H1 (cell line): Measurements from ENCODE around the gene PARD3. TPM values are rescaled to one million over a fixed set of nuclear protein-coding genes. Genes with fewer than 3 reads are reported as not detected.
A peak's percentile ranks its signal among the peaks of the same experiment; 100 is the strongest.

ENCODE experiments used
- CTCF ChIA-PET: fragments of 300-600 bp; sonication (Branson Sonifier 250); formaldehyde crosslinking; loops from one replicate; lab custom pipeline; 2021; ENCODE audit not compliant: partially characterized antibody; lab: Charles Lee
- POLR2A ChIA-PET: fragments of 300-600 bp; sonication (Branson Sonifier 250); formaldehyde crosslinking; loops from one replicate; lab custom pipeline; 2021; ENCODE audit warnings: inconsistent platforms; ENCODE audit not compliant: partially characterized antibody; lab: Charles Lee
- DNase-seq, 2 experiments: peaks; one replicate each; pipeline versions ENCODE4 v3.0.0 to v3.0.0-alpha.2; 2010 to 2022; ENCODE audit warnings: low spot score in 2 of 2, low read depth in 1 of 2, mixed read lengths in 1 of 2
- FAIRE-seq: peaks from 2 replicates; lab custom pipeline; 2011; peaks lifted over from hg19 to GRCh38; lab: Jason Lieb, UNC
- H2AFZ ChIP-seq: 2 replicates; pipeline ENCODE4 v1.8.1; 2012; ENCODE audit warnings: low read length, inconsistent platforms
- H2AK5ac ChIP-seq: 2 replicates; pipeline ENCODE4 v1.6.1; 2013; ENCODE audit warnings: low read depth, low read length
- H2BK120ac ChIP-seq: replicated peaks from 2 replicates; pipeline ENCODE3; 2013; ENCODE audit warnings: low read depth, low read length, inconsistent platforms
- H2BK12ac ChIP-seq: 2 replicates; pipeline ENCODE4 v1.6.1; 2013; ENCODE audit warnings: low read depth, low read length
- H2BK15ac ChIP-seq: 2 replicates; pipeline ENCODE4 v1.6.1; 2013; ENCODE audit warnings: low read length
- H2BK20ac ChIP-seq: 2 replicates; pipeline ENCODE4 v1.6.1; 2013; ENCODE audit warnings: low read length
- H2BK5ac ChIP-seq: 2 replicates; pipeline ENCODE4 v1.6.1; 2013; ENCODE audit warnings: low read depth, low read length
- H3K14ac ChIP-seq: 2 replicates; pipeline ENCODE4 v1.6.1; 2013; ENCODE audit warnings: inconsistent platforms; ENCODE audit not compliant: insufficient read length
- H3K18ac ChIP-seq: 2 replicates; pipeline ENCODE4 v1.6.1; 2013; ENCODE audit warnings: low read length; ENCODE audit errors: extremely low read depth
- H3K23ac ChIP-seq: 2 replicates; pipeline ENCODE4 v1.6.1; 2013; ENCODE audit warnings: inconsistent platforms; ENCODE audit not compliant: insufficient read length
- H3K23me2 ChIP-seq: 2 replicates; pipeline ENCODE4 v1.6.1; 2013; ENCODE audit warnings: low read depth, low read length
- H3K27ac ChIP-seq: 2 replicates; pipeline ENCODE4 v1.6.1; 2011; ENCODE audit warnings: low read depth, low read length, inconsistent platforms
- H3K27me3 ChIP-seq, 4 experiments: replicated peaks in 1 of 4; 1 replicate in 1 of 4; 2 replicates in 3 of 4; pipeline versions ENCODE4 v1.6.1 to v1.8.1; 2011 to 2013; ENCODE audit warnings: low read length in 3 of 4, mild to moderate bottlenecking in 3 of 4, inconsistent platforms in 2 of 4, mixed read lengths in 2 of 4, moderate library complexity in 1 of 4; ENCODE audit not compliant: control insufficient read depth in 3 of 4, insufficient read depth in 3 of 4; ENCODE audit errors: extremely low read depth in 1 of 4
- H3K36me3 ChIP-seq, 4 experiments: 2 replicates each; pipeline versions ENCODE4 v1.6.1 to v1.8.1; 2011 to 2013; ENCODE audit warnings: mild to moderate bottlenecking in 4 of 4, low read length in 3 of 4, moderate library complexity in 2 of 4, control low read depth in 1 of 4, inconsistent platforms in 1 of 4; ENCODE audit not compliant: insufficient read depth in 4 of 4, control insufficient read depth in 2 of 4
- H3K4ac ChIP-seq: replicated peaks from 2 replicates; pipeline ENCODE3; 2013; ENCODE audit warnings: low read length, low read depth, mixed read lengths, inconsistent platforms; ENCODE audit not compliant: insufficient read length
- H3K4me1 ChIP-seq, 4 experiments: replicated peaks in 1 of 4; 1 replicate in 1 of 4; 2 replicates in 3 of 4; pipeline versions ENCODE4 v1.6.1 to v1.8.1; 2011 to 2013; ENCODE audit warnings: low read length in 3 of 4, inconsistent platforms in 2 of 4, mixed read lengths in 1 of 4; ENCODE audit not compliant: insufficient read depth in 4 of 4, control insufficient read depth in 3 of 4
- H3K4me2 ChIP-seq, 2 experiments: 2 replicates each; pipeline versions ENCODE4 v1.6.1 to v1.8.1; 2011 to 2013; ENCODE audit warnings: low read depth in 2 of 2, low read length in 2 of 2, control low read depth in 1 of 2, inconsistent platforms in 1 of 2, mild to moderate bottlenecking in 1 of 2; ENCODE audit not compliant: insufficient read depth in 1 of 2
- H3K4me3 ChIP-seq, 4 experiments: fragments of 200-600, 300-600 bp in 1 of 4; sonication (generic), shearing (Covaris generic), sonication (Bioruptor Twin) in 1 of 4; 2 replicates each; pipeline versions ENCODE4 v1.5.1 to v1.8.1; 2011 to 2016; ENCODE audit warnings: low read length in 4 of 4, low read depth in 3 of 4, control low read depth in 2 of 4, inconsistent platforms in 2 of 4, mild to moderate bottlenecking in 2 of 4, mixed read lengths in 1 of 4, moderate library complexity in 1 of 4; ENCODE audit not compliant: insufficient read depth in 2 of 4; ENCODE audit errors: extremely low read depth in 1 of 4
- H3K56ac ChIP-seq: replicated peaks from 2 replicates; pipeline ENCODE3; 2013; ENCODE audit warnings: low read depth, mild to moderate bottlenecking, mixed read lengths, low read length, inconsistent platforms; ENCODE audit not compliant: insufficient read length
- H3K79me1 ChIP-seq: 2 replicates; pipeline ENCODE4 v1.6.1; 2013; ENCODE audit warnings: low read depth, low read length, control low read depth
- H3K79me2 ChIP-seq, 2 experiments: 2 replicates each; pipeline versions ENCODE4 v1.6.1 to v1.8.1; 2012 to 2013; ENCODE audit warnings: low read length in 2 of 2, mild to moderate bottlenecking in 2 of 2, inconsistent platforms in 1 of 2; ENCODE audit not compliant: insufficient read depth in 2 of 2, control insufficient read depth in 1 of 2
- H3K9ac ChIP-seq, 4 experiments: replicated peaks in 1 of 4; 1 replicate in 1 of 4; 2 replicates in 3 of 4; pipeline versions ENCODE4 v1.6.1 to v1.8.1; 2011 to 2013; ENCODE audit warnings: low read depth in 3 of 4, low read length in 3 of 4, control low read depth in 2 of 4, mild to moderate bottlenecking in 2 of 4, moderate library complexity in 2 of 4, inconsistent platforms in 1 of 4; ENCODE audit errors: extremely low read depth in 1 of 4
- H3K9me3 ChIP-seq, 2 experiments: 2 replicates each; pipeline versions ENCODE4 v1.6.1 to v1.8.1; 2012 to 2013; ENCODE audit warnings: mild to moderate bottlenecking in 2 of 2, moderate library complexity in 2 of 2, control low read depth in 1 of 2, inconsistent platforms in 1 of 2, low read depth in 1 of 2, low read length in 1 of 2, mixed read lengths in 1 of 2; ENCODE audit not compliant: insufficient read depth in 2 of 2
- H4K20me1 ChIP-seq, 2 experiments: replicated peaks in 1 of 2; 2 replicates each; pipeline versions ENCODE3 to v1.8.1; 2011 to 2013; ENCODE audit warnings: inconsistent platforms in 2 of 2, low read length in 2 of 2, mild to moderate bottlenecking in 1 of 2; ENCODE audit not compliant: insufficient read depth in 2 of 2, control insufficient read depth in 1 of 2
- H4K5ac ChIP-seq: 2 replicates; pipeline ENCODE4 v1.6.1; 2013; ENCODE audit warnings: low read length, low read depth, mixed read lengths, inconsistent platforms; ENCODE audit not compliant: insufficient read length
- H4K8ac ChIP-seq: 2 replicates; pipeline ENCODE4 v1.8.0; 2013; ENCODE audit warnings: mild to moderate bottlenecking, moderate library complexity, low read length, inconsistent platforms; ENCODE audit not compliant: insufficient read depth; ENCODE audit errors: extremely low read depth
- H4K91ac ChIP-seq: replicated peaks from 2 replicates; pipeline ENCODE3; 2013; ENCODE audit warnings: low read length, mixed read lengths, inconsistent platforms; ENCODE audit not compliant: insufficient read length
- WGBS, 2 experiments: shearing (Covaris generic) in 1 of 2; methylation state at CpG; one replicate each; pipeline versions ENCODE4 v1.1.6 to v1.1.7; 2013 to 2015; ENCODE audit warnings: low lambda C conversion rate in 2 of 2, mixed read lengths in 2 of 2, inconsistent platforms in 1 of 2, low coverage in 1 of 2, missing lambda C conversion rate in 1 of 2; ENCODE audit not compliant: insufficient replicate concordance in 2 of 2, insufficient coverage in 1 of 2, insufficient read length in 1 of 2; ENCODE audit errors: extremely low coverage in 1 of 2, missing lambda C conversion rate in 1 of 2; 5-methylcytosine and 5-hydroxymethylcytosine counted together
- polyA plus RNA-seq, 7 experiments: library from polyadenylated mRNA; depleted of rRNA in 3 of 7; stranded (reverse) in 5 of 7; unstranded in 2 of 7; fragments of >200 nt in 5 of 7; fragments of 200-250 nt in 2 of 7; gene quantifications; 1 replicate in 5 of 7; 2 replicates in 1 of 7; 4 replicates in 1 of 7; pipeline versions ENCODE4 v1.2.1 to v1.2.3, GENCODE V29; 2011 to 2013; ENCODE audit warnings: missing spikeins in 2 of 7, mixed read lengths in 2 of 7
- total RNA-seq: library from RNA; stranded (reverse); fragmentation: NEBNext Ultra II Directional; extraction: Animal tissue kit (Norgen Biotek cat#: 25700); gene quantifications from 2 replicates; pipeline ENCODE4 v1.2.1, GENCODE V29; 2021

Gene PARD3
- total and polyA plus RNA-seq, 2 of the 8 experiments (the other 6 are each of a cell fraction or from before 2014, with no cell fraction given) = 19.7 to 49.1 TPM

- no peaks in the 10 kb centered on the region for H3K36me3 ChIP-seq
- no peak overlapping the region for H3K14ac ChIP-seq
- H4K5ac ChIP-seq = no peak overlapping the region
- ChIA-PET POLR2A (no interaction called here), CTCF (no interaction called here)
- H3K79me1 ChIP-seq = no peaks in the 10 kb centered on the region
- no peak overlapping the region for H3K4me3 ChIP-seq
- no peak overlapping the region for H3K23ac ChIP-seq
- no peak overlapping the region for H2AFZ ChIP-seq
- H4K20me1 ChIP-seq = peaks cover 0 to 2% of the 10 kb centered on the region in 2 experiments
- H3K9ac ChIP-seq = no peak overlapping the region
- no peak overlapping the region for H4K8ac ChIP-seq
- no peak for FAIRE-seq
- H3K23me2 ChIP-seq = no peaks in the 10 kb centered on the region
- no peak overlapping the region for H4K91ac ChIP-seq
- H2AK5ac ChIP-seq = no peak overlapping the region
- no peak for DNase-seq
- no peak overlapping the region for H3K4ac ChIP-seq
- H2BK15ac ChIP-seq = no peak overlapping the region
- no peak overlapping the region for H3K56ac ChIP-seq
- 83% methylated on average over 10 of the region's 10 CpGs; no CpG with 5 or more reads in 1 of the 2 experiments for WGBS, 2 experiments
- no peak overlapping the region for H3K27ac ChIP-seq
- H3K79me2 ChIP-seq = peaks cover 0 to 30% of the 10 kb centered on the region in 2 experiments; a peak in 2 of 4 replicates
- no peaks in the 10 kb centered on the region for H3K9me3 ChIP-seq
- H2BK20ac ChIP-seq = no peak overlapping the region
- no peak overlapping the region for H3K18ac ChIP-seq
- 0 out of 4 replicates have a peak overlapping the region, but pooled peaks of 1 of the 2 experiments have one; percentile 16 for H3K4me2 ChIP-seq
- H2BK12ac ChIP-seq = no peak overlapping the region
- H2BK120ac ChIP-seq = no peak overlapping the region
- peaks cover 2 to 7% (median 5%) of the 10 kb centered on the region in 4 experiments; a peak in 5 of 7 replicates for H3K4me1 ChIP-seq
- H3K27me3 ChIP-seq = no peaks in the 10 kb centered on the region
- no peak overlapping the region for H2BK5ac ChIP-seq
Measured at GRCh38 chr10:34538281-34538829, 276.7 kb downstream of the PARD3 start.
